HPDE6-E6E7 (cell line): Measurements from ENCODE around the gene IGF2.
A peak's percentile ranks its signal among the peaks of the same experiment; 100 is the strongest.

ENCODE experiments used
- DNase-seq: peaks from one replicate; pipeline ENCODE4 v3.0.0; 2011; ENCODE audit warnings: missing footprints; ENCODE audit errors: extremely low spot score

The IGF2 gene

DNA sequence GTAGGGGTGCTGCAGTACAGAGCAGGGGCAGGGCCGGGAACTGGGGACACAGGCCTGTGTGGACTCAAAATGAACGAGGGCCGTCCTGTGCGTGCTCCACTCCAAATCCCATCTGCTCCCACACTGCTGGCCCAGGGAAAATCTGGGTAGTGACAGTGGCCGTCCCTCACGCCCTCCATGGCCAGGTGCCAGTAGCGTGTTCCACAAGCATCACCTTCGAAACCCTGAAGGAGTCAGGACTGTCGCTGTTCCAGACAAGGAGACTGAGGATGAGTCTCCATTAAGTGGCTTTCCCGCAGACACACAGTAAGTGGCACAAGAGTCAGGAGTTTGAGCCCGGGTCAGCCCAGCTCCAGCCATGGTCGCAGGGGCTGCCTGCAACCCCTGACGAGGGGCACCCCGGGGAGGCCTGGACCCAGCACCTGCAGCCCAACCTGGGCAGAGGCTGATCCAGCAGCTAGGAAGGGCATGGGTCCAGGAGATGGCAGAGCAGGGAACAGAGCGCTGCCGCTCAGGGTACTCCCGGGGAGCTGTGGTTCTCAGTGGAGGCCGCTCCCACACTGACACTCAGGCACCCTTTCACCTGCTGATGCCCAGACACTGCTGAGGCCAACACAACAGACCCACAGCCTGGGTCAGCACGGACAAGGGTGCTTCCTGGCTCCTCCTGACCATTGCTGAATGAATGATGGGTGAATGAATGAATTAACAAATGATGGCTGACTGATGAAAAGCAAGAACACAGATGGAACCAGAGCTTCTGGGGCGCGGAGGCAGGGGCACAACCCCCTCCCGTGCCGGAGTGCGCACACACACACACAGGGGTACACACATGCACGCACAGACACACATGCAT is 35.3 kb downstream of the IGF2 start:
- DNase-seq, result no peak

GRCh38 chr11:2102883-2103213 is 36.3 kb downstream of the IGF2 start:
- DNase-seq, result no peak

- DNase-seq, result no peak
Observed at GRCh38 chr11:2102132-2102882, 36.9 kb downstream of the IGF2 start.

DNA sequence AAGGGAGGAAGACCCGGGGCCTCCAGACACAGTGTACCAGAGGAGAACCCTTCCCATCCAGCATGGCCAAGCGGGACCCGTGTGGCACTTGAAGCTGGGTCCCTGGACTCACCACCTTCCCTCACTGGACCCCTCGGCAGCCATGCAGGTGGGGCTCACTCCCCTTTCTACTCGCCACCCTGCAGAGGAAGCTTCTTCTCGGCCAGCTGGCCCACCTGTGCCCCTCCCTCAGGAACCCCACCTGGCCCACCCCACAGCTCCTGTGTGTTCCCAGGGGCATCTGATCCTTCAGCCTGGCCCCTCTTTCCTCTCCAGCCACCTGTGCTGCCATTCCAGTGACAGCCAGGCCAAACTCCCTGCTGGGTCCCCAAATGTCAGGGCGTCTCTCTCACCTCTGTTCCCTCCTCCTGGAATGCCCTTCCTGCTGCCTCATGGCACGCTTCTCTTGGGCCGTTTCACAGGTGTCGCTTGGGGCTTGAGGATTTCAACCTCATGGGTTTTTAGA is 38.0 kb downstream of the IGF2 start:
- no peak for DNase-seq

DNA sequence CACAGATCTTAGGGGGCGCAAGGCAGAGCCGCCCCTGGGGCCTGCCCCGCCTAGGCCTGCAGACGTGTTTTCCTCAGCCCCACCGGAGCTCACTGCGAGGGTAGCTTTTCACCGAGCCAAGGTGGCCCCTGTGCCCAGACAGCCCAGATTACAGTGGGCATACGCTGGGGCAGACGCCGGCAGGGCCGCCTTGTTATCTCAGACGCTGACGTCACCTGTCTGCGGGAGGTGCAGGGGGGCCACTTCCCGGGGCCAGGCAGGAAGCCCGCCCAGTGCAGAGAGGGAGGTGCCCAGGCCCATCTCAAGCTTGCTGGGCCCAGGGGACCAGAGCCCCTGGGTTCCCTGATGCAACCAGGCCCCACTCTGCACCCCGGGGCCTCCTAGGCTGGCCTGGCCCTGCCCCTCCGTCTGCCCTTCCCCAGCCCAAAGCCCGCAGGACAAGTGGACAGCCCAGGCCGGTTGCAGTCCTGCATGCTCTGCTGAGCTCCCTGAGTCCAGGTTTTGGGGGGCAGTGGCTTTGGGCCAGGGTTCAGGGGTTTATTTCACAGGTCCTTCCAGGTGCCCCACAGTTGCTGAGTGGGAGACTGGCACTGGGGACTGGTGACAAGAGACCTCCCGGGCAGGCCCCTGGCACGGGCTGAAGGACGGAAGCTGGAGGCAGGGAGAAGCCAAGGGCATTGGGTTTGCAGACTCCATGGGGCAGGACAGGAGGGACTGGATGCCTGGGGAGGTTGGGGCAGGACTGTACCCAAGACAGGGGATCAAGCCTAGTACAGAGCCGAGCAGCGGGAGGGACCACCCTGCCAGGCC is 38.6 kb downstream of the IGF2 start:
- DNase-seq, result no peak

DNA sequence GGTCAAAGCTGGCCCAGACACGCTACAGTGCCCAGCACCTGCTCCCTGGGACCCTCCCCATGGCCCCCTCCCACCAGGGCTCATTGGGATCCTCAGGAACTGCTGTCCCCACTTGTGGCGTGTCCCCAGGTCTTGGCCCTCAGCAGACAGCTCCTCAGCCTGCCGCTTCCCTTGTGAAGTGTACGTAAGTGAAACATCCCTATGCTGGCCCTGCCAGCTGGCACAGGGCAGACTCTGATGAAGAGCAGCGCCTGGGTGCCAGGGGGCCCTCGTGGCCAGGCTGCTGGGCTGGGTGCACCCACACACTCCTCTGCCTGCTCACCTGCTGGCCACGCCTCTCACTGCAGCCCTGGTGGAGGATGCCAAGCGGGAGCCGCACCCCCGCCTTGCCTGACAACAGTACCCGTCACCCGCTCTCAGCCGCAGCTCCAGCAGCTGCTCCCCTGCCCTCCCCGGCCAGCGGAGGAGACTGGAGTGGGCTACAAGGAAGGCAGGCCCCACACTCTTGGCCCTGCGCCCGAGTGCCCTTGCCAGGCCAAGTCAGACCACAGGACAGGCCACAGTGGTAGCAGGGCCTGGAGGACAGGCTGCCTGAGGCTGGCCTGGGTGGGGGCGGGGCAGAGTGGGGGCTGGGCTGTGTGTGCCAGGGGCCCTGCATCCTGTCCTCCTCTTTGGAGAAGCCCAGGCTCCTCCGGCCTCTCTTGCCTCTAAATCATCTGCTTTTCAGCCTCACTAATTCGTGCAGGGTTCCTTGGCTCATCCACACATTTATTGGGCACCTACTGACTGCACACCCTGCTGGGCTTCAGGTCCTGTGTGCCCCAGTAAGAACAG is 39.5 kb downstream of the IGF2 start:
- DNase-seq, result peak; percentile 90

- no peak for DNase-seq
Observed at GRCh38 chr11:2098691-2099515, 40.3 kb downstream of the IGF2 start.

- no peak for DNase-seq
Observed at GRCh38 chr11:2097998-2098690, 41.0 kb downstream of the IGF2 start.

DNA sequence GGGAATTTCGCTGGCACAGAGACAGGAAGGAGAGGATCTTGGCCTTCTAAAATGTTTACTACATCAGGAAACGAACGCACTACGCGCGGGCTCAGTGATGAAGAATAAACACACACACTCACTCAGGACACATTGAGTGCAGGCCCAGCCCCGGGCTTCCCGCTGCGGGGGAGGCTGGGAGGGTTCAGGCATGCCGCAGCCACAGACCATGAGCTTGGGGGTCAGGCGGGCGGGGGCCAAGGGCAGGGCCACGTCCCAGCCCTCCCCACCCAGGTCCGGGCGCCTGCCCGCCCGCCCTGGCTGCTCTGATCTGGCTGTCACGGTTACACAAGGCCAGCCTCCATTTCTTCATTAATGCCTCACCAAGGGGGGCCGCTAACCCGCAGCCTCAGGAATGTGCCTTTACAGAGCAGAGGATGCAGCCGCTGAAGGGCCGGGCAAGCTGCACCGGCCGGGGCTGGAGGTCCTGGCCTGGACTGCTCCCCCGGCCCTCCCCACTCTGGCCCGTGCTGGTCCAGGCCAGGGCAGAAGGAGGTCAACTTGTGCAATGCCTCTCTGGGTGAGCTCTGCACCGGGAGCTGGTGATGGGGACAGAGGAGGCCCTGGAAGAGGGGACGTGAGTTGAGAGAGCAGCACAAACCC is 41.7 kb downstream of the IGF2 start:
- DNase-seq, result no peak

- DNase-seq, result no peak
Observed at GRCh38 chr11:2096919-2097301, 42.3 kb downstream of the IGF2 start.

GRCh38 chr11:2096011-2096918 is 42.9 kb downstream of the IGF2 start:
- no peak for DNase-seq

DNA sequence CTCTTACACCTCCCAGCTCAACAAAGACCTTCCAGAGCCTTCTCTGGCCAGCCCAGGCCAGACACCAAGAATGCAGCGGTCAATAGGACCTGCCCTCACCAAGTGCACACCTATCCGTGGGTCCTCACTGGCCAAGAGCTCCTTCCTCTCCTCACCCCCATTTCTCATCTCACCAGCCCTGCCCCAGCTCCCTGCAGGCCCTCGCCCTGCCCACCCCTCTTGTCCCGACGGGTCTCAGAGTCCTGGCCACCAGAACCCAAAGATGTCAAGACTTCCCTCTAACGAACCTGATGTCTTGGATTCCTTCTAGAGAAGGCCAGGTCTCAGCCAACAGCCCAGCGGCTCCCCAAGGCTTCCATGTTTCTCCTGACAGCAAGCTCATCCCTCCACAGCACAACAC is 43.6 kb downstream of the IGF2 start:
- DNase-seq, result no peak

GRCh38 chr11:2095198-2095520 is 44.0 kb downstream of the IGF2 start:
- no peak for DNase-seq

- DNase-seq, result no peak
Observed at GRCh38 chr11:2094354-2095197, 44.6 kb downstream of the IGF2 start.

DNA sequence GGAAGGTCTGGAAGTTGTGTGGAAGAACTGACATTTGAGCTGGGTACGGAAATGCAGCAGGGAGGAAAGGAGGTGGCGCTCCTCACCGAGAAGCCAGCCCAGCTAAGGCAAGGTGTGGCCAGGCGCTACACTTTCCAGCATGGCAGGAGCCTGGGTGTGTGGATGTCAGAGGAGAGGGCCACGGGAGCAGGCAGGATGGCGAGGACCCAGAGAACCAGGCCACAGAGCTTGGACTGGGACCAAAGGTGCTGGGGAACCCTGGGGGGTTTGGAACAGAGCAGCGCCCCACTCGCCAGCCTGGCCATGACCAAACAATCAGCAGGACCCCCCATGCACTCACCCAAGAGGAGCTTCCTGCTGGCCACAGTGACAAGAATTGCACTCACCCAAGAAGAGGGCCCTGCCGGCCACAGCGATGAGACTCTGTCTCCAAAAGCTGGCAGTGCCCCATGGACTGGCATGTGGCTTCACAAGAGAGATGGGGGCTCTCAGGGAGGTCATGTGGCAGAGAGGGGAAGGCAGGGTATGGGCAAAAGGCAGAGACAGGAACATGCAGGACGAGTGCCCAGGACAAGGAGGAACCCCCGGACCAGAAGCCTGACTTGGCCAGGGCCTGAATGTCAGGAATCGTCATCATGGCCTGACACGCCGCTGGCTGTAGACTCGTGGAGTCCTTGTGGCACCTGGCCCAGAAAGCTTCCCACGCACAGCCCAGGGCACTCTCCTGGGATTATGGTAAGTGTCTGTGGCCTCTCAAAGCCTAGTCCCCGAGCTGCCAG is 45.4 kb downstream of the IGF2 start:
- no peak for DNase-seq

GRCh38 chr11:2092956-2093412 is 46.2 kb downstream of the IGF2 start:
- peak; percentile 76 for DNase-seq
